Posterior vena cava (tissue), 2 donors: ENCODE data around the gene ZFPM1. TPM values are rescaled to one million over a fixed set of nuclear protein-coding genes. Genes with fewer than 3 reads are reported as not detected.

Experiments
- DNase-seq: peaks from one replicate; pipeline ENCODE4 v3.0.0-alpha.2; 2020; ENCODE audit warnings: low spot score
- intact Hi-C, 2 donors: fragments of 100-400 bp; cut with DNase I; formaldehyde crosslinking; loops; one replicate each; pipeline versions ENCODE4 v1.14.1 to v1.14.2; 2022 to 2023
- total RNA-seq, 2 donors: library from RNA; stranded (reverse); fragmentation: NEBNext Ultra II Directional; extraction: Animal tissue kit (Norgen Biotek cat#: 25700); gene quantifications; one replicate each; pipeline ENCODE4 v1.2.1, GENCODE V29; 2021
- donor health status: DM: yes; HTN: yes; CAD: no.
- donor health status: DM: yes; HTN: yes; CAD: no.

Gene ZFPM1
- total RNA-seq, 2 donors from 2014 or later: 4.0 to 4.3 TPM

- no peak for DNase-seq
- intact Hi-C loops: no loop called here
Observed at GRCh38 chr16:88503374-88503770, 50.3 kb downstream of the ZFPM1 start.

GRCh38 chr16:88503771-88504488 lies 50.9 kb downstream of the ZFPM1 start:
- no peak for DNase-seq
- intact Hi-C loops: no loop called here

GRCh38 chr16:88504489-88505404 lies 51.7 kb downstream of the ZFPM1 start:
- DNase-seq: no peak
- intact Hi-C loops: no loop called here

GRCh38 chr16:88505405-88506082 lies 52.5 kb downstream of the ZFPM1 start:
- no peak for DNase-seq
- intact Hi-C loops: no loop called here

- intact Hi-C loops: no loop called here
- DNase-seq: no peak
Observed at GRCh38 chr16:88506723-88507122, 53.6 kb downstream of the ZFPM1 start.

GRCh38 chr16:88507231-88507743 lies 54.2 kb downstream of the ZFPM1 start:
- intact Hi-C loops: no loop called here

GRCh38 chr16:88508376-88508867 lies 55.3 kb downstream of the ZFPM1 start:
- no peak for DNase-seq
- intact Hi-C loops: no loop called here

More at GRCh38 chr16:88507231-88507743, 54.2 kb downstream of the ZFPM1 start:
- DNase-seq: no peak

- intact Hi-C loops: no loop called here
- DNase-seq: no peak
Observed at GRCh38 chr16:88508868-88509748, 56.0 kb downstream of the ZFPM1 start.

- intact Hi-C loops: no loop called here
- no peak for DNase-seq
Observed at GRCh38 chr16:88509749-88510069, 56.6 kb downstream of the ZFPM1 start.

GRCh38 chr16:88510091-88510994 lies 57.3 kb downstream of the ZFPM1 start:
- DNase-seq: no peak
- intact Hi-C loops: no loop called here

- no peak for DNase-seq
- intact Hi-C loops: no loop called here
Observed at GRCh38 chr16:88511060-88511459, 58.0 kb downstream of the ZFPM1 start.

GRCh38 chr16:88511906-88512305 lies 58.8 kb downstream of the ZFPM1 start:
- no peak for DNase-seq
- intact Hi-C loops: no loop called here

GRCh38 chr16:88512728-88513696 lies 59.9 kb downstream of the ZFPM1 start:
- DNase-seq: no peak
- intact Hi-C loops: no loop called here

- intact Hi-C loops: loop anchor here in 1 of 2 donors (2.0 kb wide), 1 partner anchor 713 kb away; no protein-coding TSS in a partner anchor
Observed at GRCh38 chr16:88514070-88514469, 61.0 kb downstream of the ZFPM1 start.

GRCh38 chr16:88514526-88515232 lies 61.6 kb downstream of the ZFPM1 start:
- intact Hi-C loops: loop anchor here in 1 of 2 donors (2.0 kb wide), 1 partner anchor 712 kb away; no protein-coding TSS in a partner anchor
- DNase-seq: no peak

More at GRCh38 chr16:88514070-88514469, 61.0 kb downstream of the ZFPM1 start:
- no peak for DNase-seq

GRCh38 chr16:88515371-88515770 lies 62.3 kb downstream of the ZFPM1 start:
- intact Hi-C loops: loop anchor here in 1 of 2 donors (2.0 kb wide), 1 partner anchor 711 kb away; no protein-coding TSS in a partner anchor
- DNase-seq: no peak
